H1 (cell line): Measurements from ENCODE around the gene PLEKHA3. TPM values are rescaled to one million over a fixed set of nuclear protein-coding genes. Genes with fewer than 3 reads are reported as not detected.
A peak's percentile ranks its signal among the peaks of the same experiment; 100 is the strongest.

Experiments used
- CTCF ChIA-PET: fragments of 300-600 bp; sonication (Branson Sonifier 250); formaldehyde crosslinking; loops from one replicate; lab custom pipeline; 2021; ENCODE audit not compliant: partially characterized antibody; lab: Charles Lee
- POLR2A ChIA-PET: fragments of 300-600 bp; sonication (Branson Sonifier 250); formaldehyde crosslinking; loops from one replicate; lab custom pipeline; 2021; ENCODE audit warnings: inconsistent platforms; ENCODE audit not compliant: partially characterized antibody; lab: Charles Lee
- DNase-seq, 2 experiments: peaks; one replicate each; pipeline versions ENCODE4 v3.0.0 to v3.0.0-alpha.2; 2010 to 2022; ENCODE audit warnings: low spot score in 2 of 2, low read depth in 1 of 2, mixed read lengths in 1 of 2
- FAIRE-seq: peaks from 2 replicates; lab custom pipeline; 2011; peaks lifted over from hg19 to GRCh38; lab: Jason Lieb, UNC
- H2AFZ ChIP-seq: 2 replicates; pipeline ENCODE4 v1.8.1; 2012; ENCODE audit warnings: low read length, inconsistent platforms
- H2AK5ac ChIP-seq: 2 replicates; pipeline ENCODE4 v1.6.1; 2013; ENCODE audit warnings: low read depth, low read length
- H2BK120ac ChIP-seq: replicated peaks from 2 replicates; pipeline ENCODE3; 2013; ENCODE audit warnings: low read depth, low read length, inconsistent platforms
- H2BK12ac ChIP-seq: 2 replicates; pipeline ENCODE4 v1.6.1; 2013; ENCODE audit warnings: low read depth, low read length
- H2BK15ac ChIP-seq: 2 replicates; pipeline ENCODE4 v1.6.1; 2013; ENCODE audit warnings: low read length
- H2BK20ac ChIP-seq: 2 replicates; pipeline ENCODE4 v1.6.1; 2013; ENCODE audit warnings: low read length
- H2BK5ac ChIP-seq: 2 replicates; pipeline ENCODE4 v1.6.1; 2013; ENCODE audit warnings: low read depth, low read length
- H3K14ac ChIP-seq: 2 replicates; pipeline ENCODE4 v1.6.1; 2013; ENCODE audit warnings: inconsistent platforms; ENCODE audit not compliant: insufficient read length
- H3K18ac ChIP-seq: 2 replicates; pipeline ENCODE4 v1.6.1; 2013; ENCODE audit warnings: low read length; ENCODE audit errors: extremely low read depth
- H3K23ac ChIP-seq: 2 replicates; pipeline ENCODE4 v1.6.1; 2013; ENCODE audit warnings: inconsistent platforms; ENCODE audit not compliant: insufficient read length
- H3K23me2 ChIP-seq: 2 replicates; pipeline ENCODE4 v1.6.1; 2013; ENCODE audit warnings: low read depth, low read length
- H3K27ac ChIP-seq: 2 replicates; pipeline ENCODE4 v1.6.1; 2011; ENCODE audit warnings: low read depth, low read length, inconsistent platforms
- H3K27me3 ChIP-seq, 4 experiments: replicated peaks in 1 of 4; 1 replicate in 1 of 4; 2 replicates in 3 of 4; pipeline versions ENCODE4 v1.6.1 to v1.8.1; 2011 to 2013; ENCODE audit warnings: low read length in 3 of 4, mild to moderate bottlenecking in 3 of 4, inconsistent platforms in 2 of 4, mixed read lengths in 2 of 4, moderate library complexity in 1 of 4; ENCODE audit not compliant: control insufficient read depth in 3 of 4, insufficient read depth in 3 of 4; ENCODE audit errors: extremely low read depth in 1 of 4
- H3K36me3 ChIP-seq, 4 experiments: 2 replicates each; pipeline versions ENCODE4 v1.6.1 to v1.8.1; 2011 to 2013; ENCODE audit warnings: mild to moderate bottlenecking in 4 of 4, low read length in 3 of 4, moderate library complexity in 2 of 4, control low read depth in 1 of 4, inconsistent platforms in 1 of 4; ENCODE audit not compliant: insufficient read depth in 4 of 4, control insufficient read depth in 2 of 4
- H3K4ac ChIP-seq: replicated peaks from 2 replicates; pipeline ENCODE3; 2013; ENCODE audit warnings: low read length, low read depth, mixed read lengths, inconsistent platforms; ENCODE audit not compliant: insufficient read length
- H3K4me1 ChIP-seq, 4 experiments: replicated peaks in 1 of 4; 1 replicate in 1 of 4; 2 replicates in 3 of 4; pipeline versions ENCODE4 v1.6.1 to v1.8.1; 2011 to 2013; ENCODE audit warnings: low read length in 3 of 4, inconsistent platforms in 2 of 4, mixed read lengths in 1 of 4; ENCODE audit not compliant: insufficient read depth in 4 of 4, control insufficient read depth in 3 of 4
- H3K4me2 ChIP-seq, 2 experiments: 2 replicates each; pipeline versions ENCODE4 v1.6.1 to v1.8.1; 2011 to 2013; ENCODE audit warnings: low read depth in 2 of 2, low read length in 2 of 2, control low read depth in 1 of 2, inconsistent platforms in 1 of 2, mild to moderate bottlenecking in 1 of 2; ENCODE audit not compliant: insufficient read depth in 1 of 2
- H3K4me3 ChIP-seq, 4 experiments: fragments of 200-600, 300-600 bp in 1 of 4; sonication (generic), shearing (Covaris generic), sonication (Bioruptor Twin) in 1 of 4; 2 replicates each; pipeline versions ENCODE4 v1.5.1 to v1.8.1; 2011 to 2016; ENCODE audit warnings: low read length in 4 of 4, low read depth in 3 of 4, control low read depth in 2 of 4, inconsistent platforms in 2 of 4, mild to moderate bottlenecking in 2 of 4, mixed read lengths in 1 of 4, moderate library complexity in 1 of 4; ENCODE audit not compliant: insufficient read depth in 2 of 4; ENCODE audit errors: extremely low read depth in 1 of 4
- H3K56ac ChIP-seq: replicated peaks from 2 replicates; pipeline ENCODE3; 2013; ENCODE audit warnings: low read depth, mild to moderate bottlenecking, mixed read lengths, low read length, inconsistent platforms; ENCODE audit not compliant: insufficient read length
- H3K79me1 ChIP-seq: 2 replicates; pipeline ENCODE4 v1.6.1; 2013; ENCODE audit warnings: low read depth, low read length, control low read depth
- H3K79me2 ChIP-seq, 2 experiments: 2 replicates each; pipeline versions ENCODE4 v1.6.1 to v1.8.1; 2012 to 2013; ENCODE audit warnings: low read length in 2 of 2, mild to moderate bottlenecking in 2 of 2, inconsistent platforms in 1 of 2; ENCODE audit not compliant: insufficient read depth in 2 of 2, control insufficient read depth in 1 of 2
- H3K9ac ChIP-seq, 4 experiments: replicated peaks in 1 of 4; 1 replicate in 1 of 4; 2 replicates in 3 of 4; pipeline versions ENCODE4 v1.6.1 to v1.8.1; 2011 to 2013; ENCODE audit warnings: low read depth in 3 of 4, low read length in 3 of 4, control low read depth in 2 of 4, mild to moderate bottlenecking in 2 of 4, moderate library complexity in 2 of 4, inconsistent platforms in 1 of 4; ENCODE audit errors: extremely low read depth in 1 of 4
- H3K9me3 ChIP-seq, 2 experiments: 2 replicates each; pipeline versions ENCODE4 v1.6.1 to v1.8.1; 2012 to 2013; ENCODE audit warnings: mild to moderate bottlenecking in 2 of 2, moderate library complexity in 2 of 2, control low read depth in 1 of 2, inconsistent platforms in 1 of 2, low read depth in 1 of 2, low read length in 1 of 2, mixed read lengths in 1 of 2; ENCODE audit not compliant: insufficient read depth in 2 of 2
- H4K20me1 ChIP-seq, 2 experiments: replicated peaks in 1 of 2; 2 replicates each; pipeline versions ENCODE3 to v1.8.1; 2011 to 2013; ENCODE audit warnings: inconsistent platforms in 2 of 2, low read length in 2 of 2, mild to moderate bottlenecking in 1 of 2; ENCODE audit not compliant: insufficient read depth in 2 of 2, control insufficient read depth in 1 of 2
- H4K5ac ChIP-seq: 2 replicates; pipeline ENCODE4 v1.6.1; 2013; ENCODE audit warnings: low read length, low read depth, mixed read lengths, inconsistent platforms; ENCODE audit not compliant: insufficient read length
- H4K8ac ChIP-seq: 2 replicates; pipeline ENCODE4 v1.8.0; 2013; ENCODE audit warnings: mild to moderate bottlenecking, moderate library complexity, low read length, inconsistent platforms; ENCODE audit not compliant: insufficient read depth; ENCODE audit errors: extremely low read depth
- H4K91ac ChIP-seq: replicated peaks from 2 replicates; pipeline ENCODE3; 2013; ENCODE audit warnings: low read length, mixed read lengths, inconsistent platforms; ENCODE audit not compliant: insufficient read length
- POLR2A ChIP-seq, 2 experiments: IDR thresholded peaks; 1 replicate in 1 of 2; 2 replicates in 1 of 2; pipeline ENCODE4 v1.6.1; 2011; ENCODE audit warnings: low read depth in 2 of 2, low read length in 2 of 2, mild to moderate bottlenecking in 2 of 2; ENCODE audit errors: control extremely low read depth in 1 of 2
- TCF12 ChIP-seq: IDR thresholded peaks from 2 replicates; pipeline ENCODE4 v1.6.1; 2011; ENCODE audit warnings: low read depth, mild to moderate bottlenecking, low read length
- WGBS, 2 experiments: shearing (Covaris generic) in 1 of 2; methylation state at CpG; one replicate each; pipeline versions ENCODE4 v1.1.6 to v1.1.7; 2013 to 2015; ENCODE audit warnings: low lambda C conversion rate in 2 of 2, mixed read lengths in 2 of 2, inconsistent platforms in 1 of 2, low coverage in 1 of 2, missing lambda C conversion rate in 1 of 2; ENCODE audit not compliant: insufficient replicate concordance in 2 of 2, insufficient coverage in 1 of 2, insufficient read length in 1 of 2; ENCODE audit errors: extremely low coverage in 1 of 2, missing lambda C conversion rate in 1 of 2; 5-methylcytosine and 5-hydroxymethylcytosine counted together
- polyA plus RNA-seq, 7 experiments: library from polyadenylated mRNA; depleted of rRNA in 3 of 7; stranded (reverse) in 5 of 7; unstranded in 2 of 7; fragments of >200 nt in 5 of 7; fragments of 200-250 nt in 2 of 7; gene quantifications; 1 replicate in 5 of 7; 2 replicates in 1 of 7; 4 replicates in 1 of 7; pipeline versions ENCODE4 v1.2.1 to v1.2.3, GENCODE V29; 2011 to 2013; ENCODE audit warnings: missing spikeins in 2 of 7, mixed read lengths in 2 of 7
- total RNA-seq: library from RNA; stranded (reverse); fragmentation: NEBNext Ultra II Directional; extraction: Animal tissue kit (Norgen Biotek cat#: 25700); gene quantifications from 2 replicates; pipeline ENCODE4 v1.2.1, GENCODE V29; 2021

PLEKHA3 gene
- total and polyA plus RNA-seq, 2 of the 8 experiments (the other 6 are each of a cell fraction or from before 2014, with no cell fraction given), result 1.9 to 20.1 TPM

DNA sequence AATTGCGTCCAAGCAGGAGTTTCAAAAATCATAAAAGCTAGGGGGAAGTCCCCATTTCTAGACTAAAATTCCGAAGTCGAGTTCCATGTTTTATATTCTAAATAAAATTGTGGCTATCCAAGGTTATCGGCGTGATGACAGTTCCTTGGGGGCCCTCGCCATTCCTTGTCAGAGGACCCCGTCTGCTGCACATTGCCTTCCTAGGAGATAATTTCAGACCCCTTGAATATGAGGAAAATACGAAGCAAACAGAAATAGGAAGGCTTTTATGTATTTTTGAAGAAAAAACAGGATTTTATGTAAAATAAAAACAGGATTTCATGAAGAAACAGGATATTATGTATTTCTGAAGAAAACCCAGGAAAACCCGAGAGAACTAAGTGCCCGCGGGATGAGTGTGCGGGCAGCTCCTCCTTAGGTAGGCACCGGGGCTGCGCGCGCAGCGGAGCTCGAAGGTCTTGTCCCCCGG, 465 bp upstream of the PLEKHA3 start:
- Histone ChIP-seq H3K9me3 (no peaks in the 10 kb centered on the region), H2BK20ac (no peak overlapping the region), H2AFZ (no peak overlapping the region), H3K56ac (no peak overlapping the region), H3K4me1 (peaks cover 0 to 12% (median 4%) of the 10 kb centered on the region in 4 experiments; a peak in 3 of 7 replicates), H2BK12ac (no peak overlapping the region; the same call in 1 of the 2 replicates), H3K27me3 (no peaks in the 10 kb centered on the region; a peak in 2 of 7 replicates), H2AK5ac (no peak overlapping the region), H3K9ac (peak overlapping the region in 2 of 4 experiments; percentile 40 to 59; a peak in 3 of 7 replicates), H3K27ac (no peak overlapping the region), H3K79me2 (peaks cover 0 to 33% of the 10 kb centered on the region in 2 experiments; a peak in 2 of 4 replicates), H2BK15ac (peak overlapping the region; percentile 49; the same call in 1 of the 2 replicates), H2BK120ac (no peak overlapping the region), H3K4me2 (peak overlapping the region; percentile 59 to 92), H4K20me1 (peaks cover 2 to 3% of the 10 kb centered on the region in 2 experiments), H3K23ac (no peak overlapping the region), H3K23me2 (peaks cover 9% of the 10 kb centered on the region), H3K36me3 (no peaks in the 10 kb centered on the region), H4K8ac (no peak overlapping the region), H4K5ac (no peak overlapping the region), H3K14ac (no peak overlapping the region), H2BK5ac (no peak overlapping the region), H3K4me3 (peak overlapping the region; percentile 50 to 83 (median 76)), H3K18ac (peak overlapping the region; percentile 60), H3K79me1 (peaks cover 2% of the 10 kb centered on the region; the same call in 1 of the 2 replicates), H4K91ac (no peak overlapping the region), H3K4ac (no peak overlapping the region)
- DNase-seq (no peak), FAIRE-seq (no peak)
- ChIA-PET POLR2A (interaction anchor here (0.6 to 2.5 kb wide), 5 partner anchors 24 to 1004 kb away, joined by 3 to 17 read pairs (median 3); partner anchors contain the start of genes PJVK and PRKRA), CTCF (interaction anchor here (0.6 to 1.3 kb wide), 7 partner anchors 10 to 57 kb away, joined by 3 to 4 read pairs (median 3); partner anchors contain the start of gene PRKRA)
- TF ChIP-seq TCF12, result no peak
- peak in 1 of 2 experiments; percentile 15; a peak in 1 of 3 replicates for TF ChIP-seq POLR2A (IDR thresholded peaks at IDR 0.05; ENCODE audit: control extremely low read depth in 1 of 2, low read depth in 2 of 2, low read length in 2 of 2)
- 23% methylated on average over 19 of the region's 19 CpGs; no CpG with 5 or more reads in 1 of the 2 experiments for WGBS, 2 experiments
